ENCODE data around the gene NUDT14. TPM values are rescaled to one million over a fixed set of nuclear protein-coding genes. Genes with fewer than 3 reads are reported as not detected.

Gene NUDT14
- total RNA-seq, 1 experiment from 2014 or later = 50.8 TPM

- intact Hi-C loops (cut with micrococcal nuclease) = no loop called here
- DNase-seq (no peak), ATAC-seq (no peak)
- Histone ChIP-seq H3K4me3 (ENCODE audit: low read length) (peak overlapping the region; percentile 50), H3K9me3 (ENCODE audit: low read length) (no peaks in the 10 kb centered on the region), H3K27ac (ENCODE audit: low read length) (no peak overlapping the region), H2AFZ (ENCODE audit: low read length) (0 out of 2 replicates have a peak overlapping the region, but pooled peaks have one; percentile 51), H3K79me2 (ENCODE audit: low read length) (no peaks in the 10 kb centered on the region), H3K4me2 (ENCODE audit: low read length) (peak overlapping the region; percentile 57), H3K36me3 (ENCODE audit: low read depth, low read length) (no peaks in the 10 kb centered on the region), H3K27me3 (ENCODE audit: low read length) (no peaks in the 10 kb centered on the region), H3K9me2 (replicated peaks; ENCODE audit: low read length) (no peaks in the 10 kb centered on the region), H3K4me1 (ENCODE audit: insufficient read depth, low read length) (0 out of 2 replicates have a peak, but pooled peaks cover 4% of the 10 kb centered on the region), H4K20me1 (ENCODE audit: low read length) (no peaks in the 10 kb centered on the region), H3K9ac (ENCODE audit: low read length) (no peak overlapping the region), H3F3A (ENCODE audit: low read length, unreplicated experiment) (no peaks in the 10 kb centered on the region)
- no peak for TF ChIP-seq EZH2phosphoT487 (IDR thresholded peaks at IDR 0.05; ENCODE audit: borderline replicate concordance, low read length)
- ChIA-PET CTCF (no interaction called here), POLR2A (ENCODE audit: unreplicated experiment) (no interaction called here)
- no TSS peak for BruUV-seq (replicated peaks)
Observed at GRCh38 chr14:105181549-105182295, 610 bp upstream of the NUDT14 start.

- Histone ChIP-seq H2AFZ (ENCODE audit: low read length) (no peak overlapping the region), H3K4me2 (ENCODE audit: low read length) (no peak overlapping the region), H3K9me3 (ENCODE audit: low read length) (no peaks in the 10 kb centered on the region), H3K9ac (ENCODE audit: low read length) (no peak overlapping the region), H3K79me2 (ENCODE audit: low read length) (no peaks in the 10 kb centered on the region), H3K4me3 (ENCODE audit: low read length) (no peak overlapping the region), H4K20me1 (ENCODE audit: low read length) (no peaks in the 10 kb centered on the region), H3K9me2 (replicated peaks; ENCODE audit: low read length) (no peaks in the 10 kb centered on the region), H3K36me3 (ENCODE audit: low read depth, low read length) (no peaks in the 10 kb centered on the region), H3K27ac (ENCODE audit: low read length) (no peak overlapping the region), H3F3A (ENCODE audit: low read length, unreplicated experiment) (no peaks in the 10 kb centered on the region), H3K4me1 (ENCODE audit: insufficient read depth, low read length) (0 out of 2 replicates have a peak, but pooled peaks cover 8% of the 10 kb centered on the region), H3K27me3 (ENCODE audit: low read length) (no peaks in the 10 kb centered on the region)
- TF ChIP-seq, protein P1, sequence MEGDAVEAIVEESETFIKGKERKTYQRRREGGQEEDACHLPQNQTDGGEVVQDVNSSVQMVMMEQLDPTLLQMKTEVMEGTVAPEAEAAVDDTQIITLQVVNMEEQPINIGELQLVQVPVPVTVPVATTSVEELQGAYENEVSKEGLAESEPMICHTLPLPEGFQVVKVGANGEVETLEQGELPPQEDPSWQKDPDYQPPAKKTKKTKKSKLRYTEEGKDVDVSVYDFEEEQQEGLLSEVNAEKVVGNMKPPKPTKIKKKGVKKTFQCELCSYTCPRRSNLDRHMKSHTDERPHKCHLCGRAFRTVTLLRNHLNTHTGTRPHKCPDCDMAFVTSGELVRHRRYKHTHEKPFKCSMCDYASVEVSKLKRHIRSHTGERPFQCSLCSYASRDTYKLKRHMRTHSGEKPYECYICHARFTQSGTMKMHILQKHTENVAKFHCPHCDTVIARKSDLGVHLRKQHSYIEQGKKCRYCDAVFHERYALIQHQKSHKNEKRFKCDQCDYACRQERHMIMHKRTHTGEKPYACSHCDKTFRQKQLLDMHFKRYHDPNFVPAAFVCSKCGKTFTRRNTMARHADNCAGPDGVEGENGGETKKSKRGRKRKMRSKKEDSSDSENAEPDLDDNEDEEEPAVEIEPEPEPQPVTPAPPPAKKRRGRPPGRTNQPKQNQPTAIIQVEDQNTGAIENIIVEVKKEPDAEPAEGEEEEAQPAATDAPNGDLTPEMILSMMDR (conservative IDR thresholded peaks at IDR 0.05; ENCODE audit: low read depth, low read length) = no peak
- TF ChIP-seq EZH2 (IDR thresholded peaks at IDR 0.05; ENCODE audit: low read length, unreplicated experiment) (no peak), EZH2phosphoT487 (IDR thresholded peaks at IDR 0.05; ENCODE audit: borderline replicate concordance, low read length) (no peak)
- no TSS peak for BruUV-seq (replicated peaks)
- intact Hi-C loops (cut with micrococcal nuclease) = no loop called here
- DNase-seq (no peak), ATAC-seq (no peak)
- ChIA-PET CTCF (no interaction called here), POLR2A (ENCODE audit: unreplicated experiment) (no interaction called here)
Observed at GRCh38 chr14:105179191-105179590, 1.9 kb downstream of the NUDT14 start.

- CTCF ChIA-PET = no interaction called here
- Histone ChIP-seq H2AFZ (ENCODE audit: low read length) (no peak overlapping the region), H4K20me1 (ENCODE audit: low read length) (no peaks in the 10 kb centered on the region), H3K79me2 (ENCODE audit: low read length) (no peaks in the 10 kb centered on the region), H3K27me3 (ENCODE audit: low read length) (no peaks in the 10 kb centered on the region), H3K9me2 (replicated peaks; ENCODE audit: low read length) (no peaks in the 10 kb centered on the region), H3K27ac (ENCODE audit: low read length) (no peak overlapping the region), H3K4me3 (ENCODE audit: low read length) (no peak overlapping the region), H3K9ac (ENCODE audit: low read length) (no peak overlapping the region), H3K4me1 (ENCODE audit: insufficient read depth, low read length) (0 out of 2 replicates have a peak, but pooled peaks cover 8% of the 10 kb centered on the region), H3K4me2 (ENCODE audit: low read length) (no peak overlapping the region), H3K36me3 (ENCODE audit: low read depth, low read length) (no peaks in the 10 kb centered on the region), H3K9me3 (ENCODE audit: low read length) (no peaks in the 10 kb centered on the region), H3F3A (ENCODE audit: low read length, unreplicated experiment) (no peaks in the 10 kb centered on the region)
- TF ChIP-seq EZH2 (IDR thresholded peaks at IDR 0.05; ENCODE audit: low read length, unreplicated experiment) (no peak), EZH2phosphoT487 (IDR thresholded peaks at IDR 0.05; ENCODE audit: borderline replicate concordance, low read length) (no peak)
- TF ChIP-seq, protein P1 (conservative IDR thresholded peaks at IDR 0.05; ENCODE audit: low read depth, low read length) = no peak
- DNase-seq (no peak), ATAC-seq (no peak)
- BruUV-seq (replicated peaks) = no TSS peak
- intact Hi-C loops (cut with micrococcal nuclease) = no loop called here
- POLR2A ChIA-PET (ENCODE audit: unreplicated experiment) = no interaction called here
Observed at GRCh38 chr14:105178868-105179140, 2.3 kb downstream of the NUDT14 start.

Measured in PC-3 (cell line).